ENCODE data around the gene FMNL3.

FMNL3 gene

GRCh38 chr12:49684310-49684854 lies 22.8 kb downstream of the FMNL3 start:
- H3K4me2 ChIP-seq (ENCODE audit: low read length): no peak overlapping the region
- no peak overlapping the region for H2AK5ac ChIP-seq (ENCODE audit: low read length)
- H3K36me3 ChIP-seq (ENCODE audit: control insufficient read depth in 1 of 2, insufficient read depth in 2 of 2, low read length in 2 of 2): no peaks in the 10 kb centered on the region
- no CpG with 5 or more reads among the region's 5 CpGs for WGBS (ENCODE audit: extremely low coverage, insufficient coverage, insufficient read length)
- DNase-seq: no peak
- no peak overlapping the region for H3K18ac ChIP-seq (ENCODE audit: low read length)
- no peaks in the 10 kb centered on the region for H3K4me1 ChIP-seq (ENCODE audit: control insufficient read depth in 1 of 2, insufficient read depth in 2 of 2, low read length in 2 of 2)
- no peak overlapping the region for H2AFZ ChIP-seq (ENCODE audit: insufficient read depth, low read length, poor library complexity)
- H2BK120ac ChIP-seq (ENCODE audit: insufficient read depth, low read length, poor library complexity): no peak overlapping the region
- no peak overlapping the region for H3K4ac ChIP-seq (ENCODE audit: low read depth, low read length)
- H3K79me1 ChIP-seq (ENCODE audit: low read length): no peaks in the 10 kb centered on the region
- H2BK5ac ChIP-seq (ENCODE audit: low read depth, low read length, poor library complexity): no peak overlapping the region
- H4K12ac ChIP-seq (ENCODE audit: low read depth, low read length): no peak overlapping the region
- no peak overlapping the region for H3K27ac ChIP-seq (ENCODE audit: low read depth, low read length)
- no peak overlapping the region for H3K23ac ChIP-seq (ENCODE audit: low read length)
- no peak overlapping the region for H4K91ac ChIP-seq (ENCODE audit: low read depth, low read length)
- no peak overlapping the region for H4K8ac ChIP-seq (ENCODE audit: low read depth, low read length)
- no peak overlapping the region for H3K4me3 ChIP-seq (ENCODE audit: low read depth, low read length)
- no peaks in the 10 kb centered on the region for H3K9me3 ChIP-seq (ENCODE audit: insufficient read depth, low read depth, low read length)
- H3K79me2 ChIP-seq (ENCODE audit: control insufficient read depth, insufficient read depth, low read length, poor library complexity): no peaks in the 10 kb centered on the region
- no peaks in the 10 kb centered on the region for H3K27me3 ChIP-seq (ENCODE audit: insufficient read depth, low read length)
- no peak overlapping the region for H3K9ac ChIP-seq (ENCODE audit: low read length)
- no peak overlapping the region for H2BK12ac ChIP-seq (ENCODE audit: low read length)
- no peak overlapping the region for H3K14ac ChIP-seq (ENCODE audit: low read length)

- no CpG with 5 or more reads among the region's 3 CpGs for WGBS (ENCODE audit: extremely low coverage, insufficient coverage, insufficient read length)
- H3K4me3 ChIP-seq (ENCODE audit: low read depth, low read length): no peak overlapping the region
- no peaks in the 10 kb centered on the region for H3K27me3 ChIP-seq (ENCODE audit: insufficient read depth, low read length)
- no peak for DNase-seq
- H2AK5ac ChIP-seq (ENCODE audit: low read length): no peak overlapping the region
- H2AFZ ChIP-seq (ENCODE audit: insufficient read depth, low read length, poor library complexity): no peak overlapping the region
- no peak overlapping the region for H4K12ac ChIP-seq (ENCODE audit: low read depth, low read length)
- no peak overlapping the region for H2BK120ac ChIP-seq (ENCODE audit: insufficient read depth, low read length, poor library complexity)
- H4K8ac ChIP-seq (ENCODE audit: low read depth, low read length): no peak overlapping the region
- no peak overlapping the region for H4K91ac ChIP-seq (ENCODE audit: low read depth, low read length)
- no peak overlapping the region for H2BK5ac ChIP-seq (ENCODE audit: low read depth, low read length, poor library complexity)
- no peak overlapping the region for H2BK12ac ChIP-seq (ENCODE audit: low read length)
- no peaks in the 10 kb centered on the region for H3K36me3 ChIP-seq (ENCODE audit: control insufficient read depth in 1 of 2, insufficient read depth in 2 of 2, low read length in 2 of 2)
- H3K79me2 ChIP-seq (ENCODE audit: control insufficient read depth, insufficient read depth, low read length, poor library complexity): no peaks in the 10 kb centered on the region
- no peak overlapping the region for H3K18ac ChIP-seq (ENCODE audit: low read length)
- no peaks in the 10 kb centered on the region for H3K9me3 ChIP-seq (ENCODE audit: insufficient read depth, low read depth, low read length)
- H3K14ac ChIP-seq (ENCODE audit: low read length): no peak overlapping the region
- no peak overlapping the region for H3K27ac ChIP-seq (ENCODE audit: low read depth, low read length)
- peak overlapping the region; percentile 86 for H3K23ac ChIP-seq (ENCODE audit: low read length)
- no peak overlapping the region for H3K9ac ChIP-seq (ENCODE audit: low read length)
- H3K4me2 ChIP-seq (ENCODE audit: low read length): no peak overlapping the region
- no peaks in the 10 kb centered on the region for H3K79me1 ChIP-seq (ENCODE audit: low read length)
- no peaks in the 10 kb centered on the region for H3K4me1 ChIP-seq (ENCODE audit: control insufficient read depth in 1 of 2, insufficient read depth in 2 of 2, low read length in 2 of 2)
- no peak overlapping the region for H3K4ac ChIP-seq (ENCODE audit: low read depth, low read length)
Measured at GRCh38 chr12:49683599-49684309, 23.5 kb downstream of the FMNL3 start.

- Histone ChIP-seq H2BK120ac (ENCODE audit: insufficient read depth, low read length, poor library complexity) (no peak overlapping the region), H3K36me3 (ENCODE audit: control insufficient read depth in 1 of 2, insufficient read depth in 2 of 2, low read length in 2 of 2) (no peaks in the 10 kb centered on the region), H3K14ac (ENCODE audit: low read length) (no peak overlapping the region), H3K18ac (ENCODE audit: low read length) (no peak overlapping the region), H3K79me2 (ENCODE audit: control insufficient read depth, insufficient read depth, low read length, poor library complexity) (no peaks in the 10 kb centered on the region), H3K9me3 (ENCODE audit: insufficient read depth, low read depth, low read length) (no peaks in the 10 kb centered on the region), H2BK5ac (ENCODE audit: low read depth, low read length, poor library complexity) (no peak overlapping the region), H3K4me3 (ENCODE audit: low read depth, low read length) (no peak overlapping the region), H3K23ac (ENCODE audit: low read length) (no peak overlapping the region), H3K4me2 (ENCODE audit: low read length) (no peak overlapping the region), H2BK12ac (ENCODE audit: low read length) (no peak overlapping the region), H4K12ac (ENCODE audit: low read depth, low read length) (no peak overlapping the region), H2AK5ac (ENCODE audit: low read length) (no peak overlapping the region), H3K4ac (ENCODE audit: low read depth, low read length) (no peak overlapping the region), H3K4me1 (ENCODE audit: control insufficient read depth in 1 of 2, insufficient read depth in 2 of 2, low read length in 2 of 2) (no peaks in the 10 kb centered on the region), H4K8ac (ENCODE audit: low read depth, low read length) (no peak overlapping the region), H4K91ac (ENCODE audit: low read depth, low read length) (no peak overlapping the region), H3K9ac (ENCODE audit: low read length) (no peak overlapping the region), H3K27me3 (ENCODE audit: insufficient read depth, low read length) (no peaks in the 10 kb centered on the region), H3K79me1 (ENCODE audit: low read length) (no peaks in the 10 kb centered on the region), H2AFZ (ENCODE audit: insufficient read depth, low read length, poor library complexity) (no peak overlapping the region), H3K27ac (ENCODE audit: low read depth, low read length) (no peak overlapping the region)
- DNase-seq: no peak
- no CpG with 5 or more reads among the region's 1 CpG for WGBS (ENCODE audit: extremely low coverage, insufficient coverage, insufficient read length)
Measured at GRCh38 chr12:49680075-49680474, 27.1 kb downstream of the FMNL3 start.

GRCh38 chr12:49678711-49679110 lies 28.5 kb downstream of the FMNL3 start:
- no peak overlapping the region for H3K4me2 ChIP-seq (ENCODE audit: low read length)
- H3K4me1 ChIP-seq (ENCODE audit: control insufficient read depth in 1 of 2, insufficient read depth in 2 of 2, low read length in 2 of 2): peaks cover 6% of the 10 kb centered on the region in 2 experiments
- no peak overlapping the region for H3K23ac ChIP-seq (ENCODE audit: low read length)
- no peak overlapping the region for H3K14ac ChIP-seq (ENCODE audit: low read length)
- no peak overlapping the region for H3K9ac ChIP-seq (ENCODE audit: low read length)
- no peak overlapping the region for H2BK5ac ChIP-seq (ENCODE audit: low read depth, low read length, poor library complexity)
- no peak overlapping the region for H3K18ac ChIP-seq (ENCODE audit: low read length)
- H4K12ac ChIP-seq (ENCODE audit: low read depth, low read length): no peak overlapping the region
- H2AK5ac ChIP-seq (ENCODE audit: low read length): no peak overlapping the region
- no peaks in the 10 kb centered on the region for H3K27me3 ChIP-seq (ENCODE audit: insufficient read depth, low read length)
- no peaks in the 10 kb centered on the region for H3K36me3 ChIP-seq (ENCODE audit: control insufficient read depth in 1 of 2, insufficient read depth in 2 of 2, low read length in 2 of 2)
- H3K4ac ChIP-seq (ENCODE audit: low read depth, low read length): no peak overlapping the region
- H2AFZ ChIP-seq (ENCODE audit: insufficient read depth, low read length, poor library complexity): no peak overlapping the region
- no peak overlapping the region for H2BK120ac ChIP-seq (ENCODE audit: insufficient read depth, low read length, poor library complexity)
- H3K79me2 ChIP-seq (ENCODE audit: control insufficient read depth, insufficient read depth, low read length, poor library complexity): no peaks in the 10 kb centered on the region
- H3K4me3 ChIP-seq (ENCODE audit: low read depth, low read length): no peak overlapping the region
- no peaks in the 10 kb centered on the region for H3K79me1 ChIP-seq (ENCODE audit: low read length)
- no peak overlapping the region for H2BK12ac ChIP-seq (ENCODE audit: low read length)
- H3K27ac ChIP-seq (ENCODE audit: low read depth, low read length): no peak overlapping the region
- H4K8ac ChIP-seq (ENCODE audit: low read depth, low read length): no peak overlapping the region
- no CpG with 5 or more reads among the region's 3 CpGs for WGBS (ENCODE audit: extremely low coverage, insufficient coverage, insufficient read length)
- H3K9me3 ChIP-seq (ENCODE audit: insufficient read depth, low read depth, low read length): no peaks in the 10 kb centered on the region
- H4K91ac ChIP-seq (ENCODE audit: low read depth, low read length): no peak overlapping the region
- DNase-seq: no peak
